ENCODE results near the gene COL4A2. TPM values are rescaled to one million over a fixed set of nuclear protein-coding genes. Genes with fewer than 3 reads are reported as not detected.

The COL4A2 gene
- total RNA-seq, 1 donor from 2014 or later: 120 TPM

GRCh38 chr13:110456550-110456949 is 149.5 kb downstream of the COL4A2 start:
- TF ChIP-seq CTCF (IDR thresholded peaks at IDR 0.05; ENCODE audit: unreplicated experiment): no peak
- Mint-ChIP-seq H3K36me3 (ENCODE audit: insufficient read depth) (peaks cover 5% of the 10 kb centered on the region), H3K27ac (no peak overlapping the region), H3K4me1 (ENCODE audit: low read depth) (peaks cover 2% of the 10 kb centered on the region), H3K9me3 (ENCODE audit: low read depth) (no peaks in the 10 kb centered on the region), H3K4me3 (ENCODE audit: low read depth) (no peak overlapping the region), H3K27me3 (no peaks in the 10 kb centered on the region)
- DNase-seq (ENCODE audit: low spot score, unreplicated experiment): no peak

- TF ChIP-seq CTCF (IDR thresholded peaks at IDR 0.05; ENCODE audit: unreplicated experiment): no peak
- Mint-ChIP-seq H3K4me3 (ENCODE audit: low read depth) (no peak overlapping the region), H3K27ac (no peak overlapping the region), H3K36me3 (ENCODE audit: insufficient read depth) (peaks cover 7% of the 10 kb centered on the region), H3K9me3 (ENCODE audit: low read depth) (no peaks in the 10 kb centered on the region), H3K27me3 (no peaks in the 10 kb centered on the region), H3K4me1 (ENCODE audit: low read depth) (peaks cover 2% of the 10 kb centered on the region)
- no peak for DNase-seq (ENCODE audit: low spot score, unreplicated experiment)
Observed at GRCh38 chr13:110457361-110457760, 150.3 kb downstream of the COL4A2 start.

GRCh38 chr13:110458017-110458416 is 150.9 kb downstream of the COL4A2 start:
- Mint-ChIP-seq H3K36me3 (ENCODE audit: insufficient read depth) (peaks cover 7% of the 10 kb centered on the region), H3K4me3 (ENCODE audit: low read depth) (no peak overlapping the region), H3K27ac (peak overlapping the region; percentile 50)

GRCh38 chr13:110458594-110459365 is 151.7 kb downstream of the COL4A2 start:
- Mint-ChIP-seq H3K4me1 (ENCODE audit: low read depth) (peaks cover 2% of the 10 kb centered on the region), H3K36me3 (ENCODE audit: insufficient read depth) (peaks cover 7% of the 10 kb centered on the region), H3K27ac (peak overlapping the region; percentile 50)

More at GRCh38 chr13:110458017-110458416, 150.9 kb downstream of the COL4A2 start:
- Mint-ChIP-seq H3K4me1 (ENCODE audit: low read depth) (peaks cover 2% of the 10 kb centered on the region), H3K27me3 (no peaks in the 10 kb centered on the region), H3K9me3 (ENCODE audit: low read depth) (no peaks in the 10 kb centered on the region)
- TF ChIP-seq CTCF (IDR thresholded peaks at IDR 0.05; ENCODE audit: unreplicated experiment): no peak
- no peak for DNase-seq (ENCODE audit: low spot score, unreplicated experiment)

GRCh38 chr13:110462091-110462490 is 155.0 kb downstream of the COL4A2 start:
- DNase-seq (ENCODE audit: low spot score, unreplicated experiment): no peak
- Mint-ChIP-seq H3K9me3 (ENCODE audit: low read depth) (no peaks in the 10 kb centered on the region), H3K36me3 (ENCODE audit: insufficient read depth) (peaks cover 7% of the 10 kb centered on the region)

More at GRCh38 chr13:110458594-110459365, 151.7 kb downstream of the COL4A2 start:
- no peak overlapping the region for H3K4me3 Mint-ChIP-seq (ENCODE audit: low read depth)
- no peaks in the 10 kb centered on the region for H3K27me3 Mint-ChIP-seq
- DNase-seq (ENCODE audit: low spot score, unreplicated experiment): no peak
- no peak for TF ChIP-seq CTCF (IDR thresholded peaks at IDR 0.05; ENCODE audit: unreplicated experiment)
- H3K9me3 Mint-ChIP-seq (ENCODE audit: low read depth): no peaks in the 10 kb centered on the region

More at GRCh38 chr13:110462091-110462490, 155.0 kb downstream of the COL4A2 start:
- no peak for TF ChIP-seq CTCF (IDR thresholded peaks at IDR 0.05; ENCODE audit: unreplicated experiment)
- H3K27me3 Mint-ChIP-seq: no peaks in the 10 kb centered on the region
- no peaks in the 10 kb centered on the region for H3K4me1 Mint-ChIP-seq (ENCODE audit: low read depth)
- no peak overlapping the region for H3K4me3 Mint-ChIP-seq (ENCODE audit: low read depth)
- no peak overlapping the region for H3K27ac Mint-ChIP-seq
